SKM-1 treated with dmso at 0.1 percent for 144 hours (cell line): Measurements from ENCODE around the gene TBC1D5.
"Not testable (repeated sequence)": the region's sequence is repeated elsewhere in the genome, so short reads cannot be mapped to it uniquely, and the experiment has no call there.

ENCODE experiments used
- DNase-seq: peaks from one replicate; lab custom pipeline; 2025; ENCODE audit not compliant: unreplicated experiment; lab: John Stamatoyannopoulos, UW

Gene TBC1D5

GRCh38 chr3:17144665-17144993, 597.8 kb downstream of the TBC1D5 start:
- DNase-seq: no peak

GRCh38 chr3:17143893-17144664, 598.4 kb downstream of the TBC1D5 start:
- DNase-seq: no peak

GRCh38 chr3:17142516-17142915, 599.9 kb downstream of the TBC1D5 start:
- DNase-seq: no peak

- no peak for DNase-seq
These were observed 600.7 kb downstream of the TBC1D5 start for GRCh38 chr3:17141699-17142098.

GRCh38 chr3:17140670-17141505, 601.5 kb downstream of the TBC1D5 start:
- no peak for DNase-seq

GRCh38 chr3:17138246-17139039, 604.0 kb downstream of the TBC1D5 start:
- no peak for DNase-seq

GRCh38 chr3:17137321-17137826, 605.1 kb downstream of the TBC1D5 start:
- DNase-seq: no peak

GRCh38 chr3:17136136-17136721, 606.2 kb downstream of the TBC1D5 start:
- DNase-seq: no peak

- DNase-seq: no peak
These were observed 606.7 kb downstream of the TBC1D5 start for GRCh38 chr3:17135696-17136095.

GRCh38 chr3:17133632-17134545, 608.5 kb downstream of the TBC1D5 start:
- DNase-seq: no peak

GRCh38 chr3:17132286-17133115, 609.9 kb downstream of the TBC1D5 start:
- no peak for DNase-seq

- DNase-seq: no peak
These were observed 611.5 kb downstream of the TBC1D5 start for GRCh38 chr3:17130956-17131355.

GRCh38 chr3:17129556-17129955, 612.9 kb downstream of the TBC1D5 start:
- DNase-seq: no peak

- not testable (repeated sequence) for DNase-seq
These were observed 613.8 kb downstream of the TBC1D5 start for GRCh38 chr3:17128671-17129070.

GRCh38 chr3:17125738-17126442, 616.5 kb downstream of the TBC1D5 start:
- no peak for DNase-seq

GRCh38 chr3:17122758-17123157, 619.7 kb downstream of the TBC1D5 start:
- no peak for DNase-seq

- DNase-seq: no peak
These were observed 621.1 kb downstream of the TBC1D5 start for GRCh38 chr3:17121336-17121735.

- DNase-seq: no peak
These were observed 622.3 kb downstream of the TBC1D5 start for GRCh38 chr3:17120115-17120514.
